ENCODE data around the gene HMGN2.

The HMGN2 gene

DNA sequence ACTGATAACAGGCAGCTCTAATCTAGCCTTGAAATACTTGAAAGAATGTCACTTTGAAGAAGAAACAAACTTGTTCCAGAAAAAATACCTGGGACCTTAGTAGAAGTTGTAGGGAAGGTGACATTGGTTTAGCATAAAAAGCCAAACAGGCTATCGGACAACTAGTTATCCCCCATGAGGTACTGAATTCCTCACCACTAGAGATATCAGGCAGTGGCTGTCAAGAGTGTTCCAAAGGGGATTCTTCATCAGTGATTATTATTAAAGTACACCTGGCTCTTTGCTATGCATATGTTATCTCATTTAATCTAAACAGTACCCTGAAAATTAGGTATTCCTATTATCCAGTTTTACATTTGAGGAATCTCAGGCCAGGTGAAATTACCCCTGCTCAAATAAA is 13.1 kb upstream of the HMGN2 start:
- Histone ChIP-seq H3K9me3 (ENCODE audit: control insufficient read depth, insufficient read depth, low read length) (no peaks in the 10 kb centered on the region), H3K27ac (ENCODE audit: low read depth, low read length) (no peak overlapping the region), H3K4me1 (ENCODE audit: control insufficient read depth, insufficient read depth, low read length) (no peaks in the 10 kb centered on the region), H3K9ac (ENCODE audit: low read depth, low read length) (no peak overlapping the region), H3K36me3 (ENCODE audit: control insufficient read depth, insufficient read depth, low read length) (peaks cover 68% of the 10 kb centered on the region), H3K27me3 (ENCODE audit: control insufficient read depth, insufficient read depth, low read length) (no peaks in the 10 kb centered on the region), H3K4me3 (ENCODE audit: low read depth, low read length) (no peak overlapping the region)

DNA sequence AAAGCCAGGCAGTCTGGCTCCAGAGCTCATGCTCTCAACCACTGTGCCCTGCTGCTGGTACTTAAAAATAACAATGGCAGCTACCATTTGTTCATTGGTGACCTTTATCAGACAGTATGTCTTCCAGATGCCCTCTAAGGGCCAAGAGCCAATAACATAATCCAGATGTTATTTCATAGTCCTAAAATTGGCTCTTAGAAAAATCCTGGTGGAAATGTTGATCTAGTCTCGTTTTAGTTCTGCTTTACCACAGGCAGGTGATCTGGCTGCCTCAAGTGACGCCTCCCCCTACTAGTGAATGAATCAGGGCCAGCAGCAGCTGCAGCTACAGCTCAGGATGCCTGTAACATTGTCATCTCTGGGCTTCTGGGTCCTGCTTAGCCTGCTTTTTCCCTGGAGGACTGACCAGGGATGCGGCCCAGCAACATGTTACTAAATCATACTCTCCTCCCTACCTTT is 12.6 kb upstream of the HMGN2 start:
- no peaks in the 10 kb centered on the region for H3K4me1 ChIP-seq (ENCODE audit: control insufficient read depth, insufficient read depth, low read length)
- no peaks in the 10 kb centered on the region for H3K9me3 ChIP-seq (ENCODE audit: control insufficient read depth, insufficient read depth, low read length)
- peaks cover 71% of the 10 kb centered on the region for H3K36me3 ChIP-seq (ENCODE audit: control insufficient read depth, insufficient read depth, low read length)
- H3K27ac ChIP-seq (ENCODE audit: low read depth, low read length), result no peak overlapping the region
- H3K9ac ChIP-seq (ENCODE audit: low read depth, low read length), result no peak overlapping the region
- H3K27me3 ChIP-seq (ENCODE audit: control insufficient read depth, insufficient read depth, low read length), result no peaks in the 10 kb centered on the region
- no peak overlapping the region for H3K4me3 ChIP-seq (ENCODE audit: low read depth, low read length)

DNA sequence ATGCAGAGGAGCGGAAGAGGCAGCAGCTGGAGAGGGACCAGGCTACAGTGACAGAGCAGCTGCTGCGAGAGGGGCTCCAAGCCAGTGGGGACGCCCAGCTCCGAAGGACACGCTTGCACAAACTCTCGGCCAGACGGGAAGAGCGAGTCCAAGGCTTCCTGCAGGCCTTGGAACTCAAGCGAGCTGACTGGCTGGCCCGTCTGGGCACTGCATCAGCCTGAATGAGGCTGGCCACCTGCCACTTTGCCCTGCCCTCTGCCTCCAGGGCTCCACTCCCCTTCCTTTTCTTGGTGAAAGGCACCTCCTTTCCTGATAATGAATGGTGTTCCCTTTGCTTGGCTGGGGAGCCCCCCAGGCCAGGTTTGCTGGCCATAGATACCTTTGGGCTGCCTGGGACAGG is 3.3 kb upstream of the HMGN2 start:
- no peak overlapping the region for H3K4me3 ChIP-seq (ENCODE audit: low read depth, low read length)
- peaks cover 17% of the 10 kb centered on the region for H3K4me1 ChIP-seq (ENCODE audit: control insufficient read depth, insufficient read depth, low read length)
- peaks cover 59% of the 10 kb centered on the region for H3K36me3 ChIP-seq (ENCODE audit: control insufficient read depth, insufficient read depth, low read length)
- H3K27me3 ChIP-seq (ENCODE audit: control insufficient read depth, insufficient read depth, low read length), result peaks cover 3% of the 10 kb centered on the region; the same call in 1 of the 2 replicates
- no peak overlapping the region for H3K9ac ChIP-seq (ENCODE audit: low read depth, low read length)
- no peaks in the 10 kb centered on the region for H3K9me3 ChIP-seq (ENCODE audit: control insufficient read depth, insufficient read depth, low read length)
- peak overlapping the region; percentile 7 for H3K27ac ChIP-seq (ENCODE audit: low read depth, low read length)

DNA sequence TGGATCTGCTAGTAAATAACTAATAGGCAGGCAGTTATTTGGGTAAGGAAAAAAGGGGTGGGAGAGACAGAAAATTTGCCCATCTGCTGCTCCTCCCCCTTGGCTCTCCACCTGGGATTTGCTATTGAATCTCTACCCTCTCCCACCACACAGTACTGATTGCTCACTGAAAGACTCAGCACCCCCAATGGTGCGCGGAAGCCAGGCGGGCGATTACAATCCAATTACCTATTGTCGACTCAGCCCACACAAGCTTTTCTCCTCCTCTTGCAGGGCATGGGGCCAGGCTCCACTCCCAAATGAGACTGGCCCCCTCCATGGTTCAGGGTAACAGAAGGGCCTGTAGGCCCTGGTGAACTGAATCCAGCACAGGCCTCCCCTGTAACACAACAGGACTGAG is 2.7 kb upstream of the HMGN2 start:
- Histone ChIP-seq H3K27me3 (ENCODE audit: control insufficient read depth, insufficient read depth, low read length) (peaks cover 3% of the 10 kb centered on the region; the same call in 1 of the 2 replicates), H3K4me3 (ENCODE audit: low read depth, low read length) (no peak overlapping the region), H3K9ac (ENCODE audit: low read depth, low read length) (no peak overlapping the region), H3K4me1 (ENCODE audit: control insufficient read depth, insufficient read depth, low read length) (peaks cover 19% of the 10 kb centered on the region), H3K27ac (ENCODE audit: low read depth, low read length) (peak overlapping the region; percentile 7), H3K9me3 (ENCODE audit: control insufficient read depth, insufficient read depth, low read length) (no peaks in the 10 kb centered on the region), H3K36me3 (ENCODE audit: control insufficient read depth, insufficient read depth, low read length) (peaks cover 60% of the 10 kb centered on the region)

DNA sequence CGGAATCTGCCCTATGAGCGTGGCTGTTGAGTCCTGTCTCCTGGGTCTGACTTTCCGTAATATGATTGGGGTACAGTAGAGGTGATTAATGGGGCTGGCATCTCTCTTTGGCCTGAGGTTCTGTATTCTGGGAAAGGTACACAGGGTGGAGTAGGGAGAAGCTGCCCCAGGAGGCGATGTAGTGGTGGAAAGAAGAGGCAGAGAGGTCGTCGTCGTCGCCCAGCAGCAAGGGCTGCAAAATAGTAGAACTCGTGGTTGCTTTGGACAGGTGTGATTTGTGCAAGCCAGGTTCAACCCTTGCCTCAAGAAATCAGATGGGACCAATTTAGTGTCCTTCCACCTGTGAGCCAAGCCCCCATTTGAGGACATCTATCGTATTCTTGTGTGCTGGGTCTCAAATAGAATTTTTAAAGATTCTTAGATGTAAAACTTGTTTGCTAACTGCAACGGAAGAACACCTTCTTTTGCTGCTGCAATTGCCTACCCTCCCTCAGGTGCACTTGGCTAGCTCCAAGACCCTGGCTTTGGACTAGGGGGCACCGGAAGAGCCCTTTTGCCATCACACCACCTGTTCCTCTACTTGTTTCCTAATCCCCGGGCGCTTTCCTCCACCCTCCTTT is 1.3 kb upstream of the HMGN2 start:
- Histone ChIP-seq H3K4me1 (ENCODE audit: control insufficient read depth, insufficient read depth, low read length) (peaks cover 19% of the 10 kb centered on the region), H3K36me3 (ENCODE audit: control insufficient read depth, insufficient read depth, low read length) (peaks cover 54% of the 10 kb centered on the region), H3K9me3 (ENCODE audit: control insufficient read depth, insufficient read depth, low read length) (no peaks in the 10 kb centered on the region), H3K27ac (ENCODE audit: low read depth, low read length) (no peak overlapping the region), H3K4me3 (ENCODE audit: low read depth, low read length) (peak overlapping the region; percentile 67), H3K9ac (ENCODE audit: low read depth, low read length) (no peak overlapping the region; the same call in 1 of the 2 replicates), H3K27me3 (ENCODE audit: control insufficient read depth, insufficient read depth, low read length) (peaks cover 3% of the 10 kb centered on the region; the same call in 1 of the 2 replicates)

DNA sequence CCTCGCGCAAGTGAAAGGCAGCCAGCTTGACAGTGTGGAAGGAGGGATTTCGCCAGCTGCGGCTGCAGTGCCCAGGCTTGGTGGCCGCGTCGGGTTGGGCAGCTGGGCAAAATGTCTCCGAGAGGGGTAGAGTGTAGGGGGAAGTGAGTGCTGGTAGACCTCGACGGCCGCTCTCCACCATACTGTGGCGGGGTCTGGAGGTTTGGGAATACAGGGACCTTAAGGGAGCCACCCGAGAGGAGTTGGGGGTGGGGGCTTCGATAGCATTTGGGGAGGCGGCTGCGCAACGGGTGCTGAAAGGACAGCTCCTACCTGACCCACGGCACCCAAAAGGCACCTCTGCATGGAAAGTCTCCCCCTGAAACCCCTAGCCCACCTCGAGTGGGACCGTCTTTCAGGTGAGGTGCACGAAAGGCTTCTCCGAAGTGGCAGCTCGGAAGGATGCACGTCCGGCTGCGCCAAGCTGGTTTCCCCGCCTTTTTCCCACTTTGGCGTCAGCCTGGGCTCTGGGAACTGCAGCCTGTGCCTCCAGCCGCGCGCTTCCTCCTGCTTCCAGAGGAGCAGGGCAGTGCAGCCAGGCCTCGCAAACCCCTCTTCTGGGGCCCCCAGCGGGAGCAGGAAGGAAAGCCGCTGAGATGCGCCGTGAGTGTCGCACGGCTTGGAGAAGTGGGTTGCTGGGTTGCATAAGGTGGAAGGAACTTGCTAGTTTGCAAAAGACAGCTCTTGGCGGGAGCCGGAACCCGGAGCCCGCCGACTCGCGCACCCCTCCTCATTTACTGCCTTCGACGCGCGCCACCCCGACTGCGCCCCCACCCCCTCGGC is 531 bp upstream of the HMGN2 start:
- Histone ChIP-seq H3K4me3 (ENCODE audit: low read depth, low read length) (peak overlapping the region; percentile 67), H3K27me3 (ENCODE audit: control insufficient read depth, insufficient read depth, low read length) (peaks cover 3% of the 10 kb centered on the region; the same call in 1 of the 2 replicates), H3K9ac (ENCODE audit: low read depth, low read length) (peak overlapping the region; percentile 53), H3K36me3 (ENCODE audit: control insufficient read depth, insufficient read depth, low read length) (peaks cover 54% of the 10 kb centered on the region), H3K27ac (ENCODE audit: low read depth, low read length) (peak overlapping the region; percentile 100), H3K9me3 (ENCODE audit: control insufficient read depth, insufficient read depth, low read length) (no peaks in the 10 kb centered on the region), H3K4me1 (ENCODE audit: control insufficient read depth, insufficient read depth, low read length) (peaks cover 19% of the 10 kb centered on the region)

DNA sequence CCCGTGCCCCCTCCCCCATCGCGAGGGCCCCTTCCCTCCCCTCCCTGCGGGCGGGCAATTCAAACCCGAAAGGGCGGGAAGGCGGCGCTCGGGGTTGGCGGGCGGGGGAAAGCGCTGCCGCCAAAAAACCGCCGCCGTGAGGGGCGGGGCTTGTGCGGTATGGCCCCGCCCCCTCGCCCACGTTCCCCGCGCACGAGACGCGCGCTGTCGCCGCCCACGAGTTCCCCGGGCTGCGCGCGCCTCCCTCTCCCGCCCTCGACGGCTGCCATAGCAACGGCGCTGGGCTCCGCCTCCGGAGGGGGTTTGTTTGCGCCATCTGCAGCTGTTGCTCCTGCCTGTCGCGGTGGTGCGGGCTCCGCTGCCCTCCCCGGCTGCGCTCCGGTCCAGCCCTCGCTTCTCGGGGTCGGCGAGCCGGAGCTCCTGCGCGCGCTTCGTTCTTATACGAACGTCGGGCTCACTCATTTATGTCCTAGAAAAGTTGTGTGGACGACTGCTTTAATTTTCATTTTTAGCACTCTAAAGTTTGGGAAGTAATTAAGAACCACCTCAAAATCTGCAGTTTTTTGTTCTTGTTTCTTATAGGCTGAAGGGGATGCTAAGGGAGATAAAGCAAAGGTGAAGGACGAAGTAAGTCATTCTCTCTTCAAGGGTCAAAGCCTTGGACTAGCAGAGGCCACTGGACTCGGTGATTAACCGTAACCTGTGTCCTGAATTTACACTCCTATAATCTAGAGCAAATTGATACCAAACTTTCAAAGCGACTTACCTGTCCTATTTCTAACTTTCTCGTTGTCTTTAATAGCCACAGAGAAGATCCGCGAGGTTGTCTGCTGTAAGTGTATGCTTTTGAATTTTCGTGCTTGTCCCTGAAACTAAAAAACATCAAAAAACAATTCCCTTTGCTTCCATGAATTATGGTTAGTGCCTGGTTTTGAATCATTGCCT is 933 bp downstream of the HMGN2 start:
- Histone ChIP-seq H3K4me1 (ENCODE audit: control insufficient read depth, insufficient read depth, low read length) (peaks cover 19% of the 10 kb centered on the region), H3K27me3 (ENCODE audit: control insufficient read depth, insufficient read depth, low read length) (peaks cover 3% of the 10 kb centered on the region; the same call in 1 of the 2 replicates), H3K4me3 (ENCODE audit: low read depth, low read length) (peak overlapping the region; percentile 82), H3K27ac (ENCODE audit: low read depth, low read length) (peak overlapping the region; percentile 100), H3K9ac (ENCODE audit: low read depth, low read length) (peak overlapping the region; percentile 100), H3K36me3 (ENCODE audit: control insufficient read depth, insufficient read depth, low read length) (peaks cover 54% of the 10 kb centered on the region), H3K9me3 (ENCODE audit: control insufficient read depth, insufficient read depth, low read length) (no peaks in the 10 kb centered on the region)

DNA sequence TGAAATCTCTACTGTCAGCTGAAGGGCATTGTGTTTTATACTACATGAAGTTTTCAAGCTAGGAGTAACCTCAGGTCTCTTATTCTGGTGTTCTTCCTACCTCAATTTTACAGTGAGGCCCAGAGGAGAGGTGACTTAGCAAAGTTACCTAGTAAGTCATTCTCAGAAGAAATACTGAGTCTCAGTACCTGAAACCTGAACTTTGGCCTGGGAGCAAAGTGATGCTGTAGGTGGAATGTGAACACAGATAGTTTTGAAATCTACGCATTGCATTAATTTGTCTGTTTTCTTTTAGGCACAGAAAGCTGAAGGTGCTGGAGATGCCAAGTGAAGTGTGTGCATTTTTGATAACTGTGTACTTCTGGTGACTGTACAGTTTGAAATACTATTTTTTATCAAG is 2.6 kb downstream of the HMGN2 start:
- no peak overlapping the region for H3K4me3 ChIP-seq (ENCODE audit: low read depth, low read length)
- H3K4me1 ChIP-seq (ENCODE audit: control insufficient read depth, insufficient read depth, low read length), result peaks cover 19% of the 10 kb centered on the region
- no peak overlapping the region for H3K27ac ChIP-seq (ENCODE audit: low read depth, low read length)
- peaks cover 3% of the 10 kb centered on the region; the same call in 1 of the 2 replicates for H3K27me3 ChIP-seq (ENCODE audit: control insufficient read depth, insufficient read depth, low read length)
- H3K36me3 ChIP-seq (ENCODE audit: control insufficient read depth, insufficient read depth, low read length), result peaks cover 48% of the 10 kb centered on the region
- H3K9ac ChIP-seq (ENCODE audit: low read depth, low read length), result no peak overlapping the region
- no peaks in the 10 kb centered on the region for H3K9me3 ChIP-seq (ENCODE audit: control insufficient read depth, insufficient read depth, low read length)

DNA sequence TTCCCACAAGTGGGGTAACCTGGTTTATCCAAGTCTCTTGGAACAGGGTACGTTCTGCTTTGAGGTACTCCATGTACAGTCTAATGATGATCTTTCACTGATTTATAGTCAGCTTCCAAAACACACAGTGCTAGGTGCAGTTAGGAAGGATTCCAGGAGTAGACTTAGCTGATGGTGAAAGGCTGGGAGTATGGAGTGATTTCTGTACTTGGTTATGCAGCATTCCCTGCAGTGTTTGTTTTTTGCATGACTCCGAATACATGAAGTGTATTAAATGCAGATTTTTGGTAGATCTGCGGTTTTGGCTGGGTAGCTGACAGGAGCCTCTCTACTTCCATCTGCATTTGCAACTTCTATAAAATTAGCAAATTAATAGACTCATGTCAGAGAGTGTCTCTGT is 3.7 kb downstream of the HMGN2 start:
- Histone ChIP-seq H3K27me3 (ENCODE audit: control insufficient read depth, insufficient read depth, low read length) (peaks cover 3% of the 10 kb centered on the region; the same call in 1 of the 2 replicates), H3K36me3 (ENCODE audit: control insufficient read depth, insufficient read depth, low read length) (peaks cover 48% of the 10 kb centered on the region), H3K4me1 (ENCODE audit: control insufficient read depth, insufficient read depth, low read length) (peaks cover 12% of the 10 kb centered on the region), H3K9me3 (ENCODE audit: control insufficient read depth, insufficient read depth, low read length) (no peaks in the 10 kb centered on the region), H3K4me3 (ENCODE audit: low read depth, low read length) (no peak overlapping the region), H3K27ac (ENCODE audit: low read depth, low read length) (no peak overlapping the region), H3K9ac (ENCODE audit: low read depth, low read length) (no peak overlapping the region)

DNA sequence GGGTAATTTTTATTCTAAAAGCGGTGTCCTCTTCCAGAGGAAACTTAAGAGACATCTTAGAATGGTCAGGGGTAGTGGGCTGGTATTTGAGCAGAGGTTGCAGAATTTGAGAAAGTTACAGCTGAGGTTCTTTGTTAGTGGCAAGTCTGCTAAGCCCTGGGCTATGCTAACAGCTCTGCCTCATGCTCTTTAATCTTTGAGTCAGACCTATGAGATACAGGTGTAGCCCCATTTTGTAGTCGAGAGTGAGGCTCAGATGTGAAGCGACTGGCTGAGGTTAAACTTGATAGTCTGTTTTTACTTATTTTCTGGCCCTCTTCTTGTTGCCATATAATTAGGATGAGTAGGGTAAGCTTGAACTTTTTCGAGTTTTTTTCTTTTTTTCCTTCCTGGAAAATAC is 4.7 kb downstream of the HMGN2 start:
- Histone ChIP-seq H3K9ac (ENCODE audit: low read depth, low read length) (no peak overlapping the region), H3K36me3 (ENCODE audit: control insufficient read depth, insufficient read depth, low read length) (peaks cover 48% of the 10 kb centered on the region), H3K4me1 (ENCODE audit: control insufficient read depth, insufficient read depth, low read length) (peaks cover 7% of the 10 kb centered on the region; the same call in 1 of the 2 replicates), H3K27me3 (ENCODE audit: control insufficient read depth, insufficient read depth, low read length) (no peaks in the 10 kb centered on the region), H3K27ac (ENCODE audit: low read depth, low read length) (peak overlapping the region; percentile 24), H3K9me3 (ENCODE audit: control insufficient read depth, insufficient read depth, low read length) (no peaks in the 10 kb centered on the region), H3K4me3 (ENCODE audit: low read depth, low read length) (no peak overlapping the region)

Measured in HUES48 (cell line).